GM12878 (cell line): ENCODE data around the gene COMMD7. TPM values are rescaled to one million over a fixed set of nuclear protein-coding genes. Genes with fewer than 3 reads are reported as not detected.
A peak's percentile ranks its signal among the peaks of the same experiment; 100 is the strongest.

Experiments
- ATF2 ChIP-seq: IDR thresholded peaks from 2 replicates; pipeline ENCODE4 v1.6.1; 2012; ENCODE audit warnings: low read length, inconsistent platforms
- BHLHE40 ChIP-seq, 2 experiments: fragments of 450-650 bp in 1 of 2; IDR thresholded peaks; 2 replicates each; pipeline ENCODE4 v1.6.1; 2011 to 2017; ENCODE audit warnings: low read depth in 2 of 2, borderline replicate concordance in 1 of 2, improper control_type of control experiment in 1 of 2, low read length in 1 of 2, mild to moderate bottlenecking in 1 of 2
- CBX5 ChIP-seq: sonication (generic); IDR thresholded peaks from 2 replicates; pipeline ENCODE4 v1.6.1; 2016; ENCODE audit warnings: low read depth, moderate library complexity, mild to moderate bottlenecking, inconsistent platforms
- CHD1 ChIP-seq: IDR thresholded peaks from 2 replicates; pipeline ENCODE4 v1.6.1; 2012; ENCODE audit warnings: low read depth, low read length, improper control_type of control experiment
- ESRRA ChIP-seq: IDR thresholded peaks from 2 replicates; pipeline ENCODE4 v1.6.1; 2012; ENCODE audit warnings: mild to moderate bottlenecking, low read length, improper control_type of control experiment
- GABPA ChIP-seq: IDR thresholded peaks from 2 replicates; pipeline ENCODE4 v1.6.1; 2014; ENCODE audit warnings: antibody characterized with exemption, low read depth, mild to moderate bottlenecking, inconsistent platforms
- GATAD2B ChIP-seq: fragments of 450-650 bp; conservative IDR thresholded peaks from 2 replicates; pipeline ENCODE4 v1.6.1; 2017; ENCODE audit warnings: low read depth, mild to moderate bottlenecking, moderate library complexity
- HCFC1 ChIP-seq: fragments of 150-350 bp; IDR thresholded peaks from 2 replicates; pipeline ENCODE4 v1.6.1; 2014; ENCODE audit warnings: low read length
- IRF3 ChIP-seq: fragments of 450-650 bp; IDR thresholded peaks from 2 replicates; pipeline ENCODE4 v1.6.1; 2014; ENCODE audit warnings: mild to moderate bottlenecking
- IRF5 ChIP-seq: fragments of 450-650 bp; IDR thresholded peaks from 2 replicates; pipeline ENCODE4 v1.6.1; 2017; ENCODE audit warnings: borderline replicate concordance
- JUNB ChIP-seq: IDR thresholded peaks from 2 replicates; pipeline ENCODE4 v1.6.1; 2016; ENCODE audit warnings: antibody characterized with exemption, mild to moderate bottlenecking
- KAT2A ChIP-seq: conservative IDR thresholded peaks from 2 replicates; pipeline ENCODE4 v1.6.1; 2011; ENCODE audit warnings: low read depth, low read length; ENCODE audit not compliant: control insufficient read depth
- LARP7 ChIP-seq: fragments of 450-650 bp; IDR thresholded peaks from 2 replicates; pipeline ENCODE4 v1.6.1; 2017; ENCODE audit warnings: mild to moderate bottlenecking
- MYB ChIP-seq: fragments of 150-350 bp; IDR thresholded peaks from 2 replicates; pipeline ENCODE4 v1.6.1; 2014; ENCODE audit warnings: mild to moderate bottlenecking, low read depth, low read length, borderline replicate concordance
- NFYA ChIP-seq: IDR thresholded peaks from 2 replicates; pipeline ENCODE4 v1.6.1; 2011; ENCODE audit warnings: low read depth, mild to moderate bottlenecking, low read length, improper control_type of control experiment, borderline replicate concordance
- NR2C1 ChIP-seq: fragments of 450-650 bp; IDR thresholded peaks from 2 replicates; pipeline ENCODE4 v1.6.1; 2017; ENCODE audit warnings: antibody characterized with exemption, mild to moderate bottlenecking, moderate library complexity
- PAX8 ChIP-seq: fragments of 450-650 bp; IDR thresholded peaks from 2 replicates; pipeline ENCODE4 v1.6.1; 2017; ENCODE audit warnings: mild to moderate bottlenecking, moderate library complexity
- PML ChIP-seq: IDR thresholded peaks from 2 replicates; pipeline ENCODE4 v1.6.1; 2012; ENCODE audit warnings: low read length, inconsistent platforms
- POLR2AphosphoS5 ChIP-seq: IDR thresholded peaks from 2 replicates; pipeline ENCODE4 v1.6.1; 2011; ENCODE audit warnings: mild to moderate bottlenecking, low read length, inconsistent platforms
- RCOR1 ChIP-seq: conservative IDR thresholded peaks from 2 replicates; pipeline ENCODE4 v1.6.1; 2012; ENCODE audit warnings: low read depth, low read length, improper control_type of control experiment
- RELA ChIP-seq: fragments of 450-650 bp; IDR thresholded peaks from 2 replicates; pipeline ENCODE4 v1.8.0; 2014; ENCODE audit warnings: borderline replicate concordance; ENCODE audit not compliant: partially characterized antibody
- SMAD1 ChIP-seq: fragments of 450-650 bp; IDR thresholded peaks from 2 replicates; pipeline ENCODE4 v1.6.1; 2018; ENCODE audit warnings: mild to moderate bottlenecking, low read depth; ENCODE audit not compliant: partially characterized antibody
- SMAD5 ChIP-seq: IDR thresholded peaks from 2 replicates; pipeline ENCODE4 v1.6.1; 2016; ENCODE audit warnings: antibody characterized with exemption, low read depth
- SP1 ChIP-seq: IDR thresholded peaks from one replicate; pipeline ENCODE4 v1.6.1; 2011; ENCODE audit warnings: low read depth, low read length
- STAT3 ChIP-seq: IDR thresholded peaks from 2 replicates; pipeline ENCODE4 v1.6.1; 2011; ENCODE audit warnings: low read depth, low read length, improper control_type of control experiment
- SUZ12 ChIP-seq: fragments of 200-600 bp; sonication (generic); IDR thresholded peaks from one replicate; pipeline ENCODE4 v1.6.1; 2018; ENCODE audit warnings: antibody characterized with exemption, mild to moderate bottlenecking; ENCODE audit not compliant: unreplicated experiment
- TCF12 ChIP-seq: IDR thresholded peaks from 2 replicates; pipeline ENCODE4 v1.6.1; 2011; ENCODE audit warnings: low read depth, mild to moderate bottlenecking, low read length
- TCF7 ChIP-seq: IDR thresholded peaks from 2 replicates; pipeline ENCODE4 v1.6.1; 2014; ENCODE audit warnings: antibody characterized with exemption, borderline replicate concordance
- ZNF384 ChIP-seq: IDR thresholded peaks from 2 replicates; pipeline ENCODE4 v1.6.1; 2012; ENCODE audit warnings: low read depth, mild to moderate bottlenecking, low read length, improper control_type of control experiment, borderline replicate concordance
- polyA plus RNA-seq, 11 experiments: library from polyadenylated mRNA; depleted of rRNA in 4 of 11; unstranded in 6 of 11; stranded (reverse) in 5 of 11; fragments of >200 nt; fragmentation: Nextera tagmentation in 4 of 11; fragmentation: Illumina TruSeq in 1 of 11; extraction: Ambion mirVana in 4 of 11; extraction: Trizol in 1 of 11; gene quantifications; 1 replicate in 1 of 11; 2 replicates in 10 of 11; pipeline versions ENCODE4 v1.2.1 to v1.2.3, GENCODE V29; 2011 to 2016; ENCODE audit warnings: inconsistent platforms in 2 of 11, missing spikeins in 2 of 11, low read depth in 1 of 11
- total RNA-seq, 4 experiments: library from RNA; depleted of rRNA in 3 of 4; stranded (reverse); fragments of >200 nt in 3 of 4; fragmentation: Illumina TruSeq in 1 of 4; extraction: Trizol in 1 of 4; gene quantifications; 2 replicates each; pipeline versions ENCODE4 v1.2.1 to v1.2.3, GENCODE V29; 2013 to 2021
- TF ChIP-seq, protein P1 (sequence below): fragments of 450-650 bp; IDR thresholded peaks from 2 replicates; pipeline ENCODE4 v1.6.1; 2017; ENCODE audit warnings: mild to moderate bottlenecking, low read depth, inconsistent platforms; ENCODE audit not compliant: poor library complexity, severe bottlenecking

The COMMD7 gene
- total and polyA plus RNA-seq, 10 of the 15 experiments (the other 5 are each of a cell fraction or from before 2014, with no cell fraction given): 9.1 to 61.0 (median 27.7) TPM

GRCh38 chr20:32792316-32792715, 49.0 kb upstream of the COMMD7 start (continued):
- no peak for TF ChIP-seq IRF3
- no peak for TF ChIP-seq STAT3
- TF ChIP-seq PML: no peak
- no peak for TF ChIP-seq PAX8
- peak; percentile 29 to 35; a peak in 2 of 4 replicates for TF ChIP-seq BHLHE40 (IDR thresholded peaks at IDR 0.05; ENCODE audit: borderline replicate concordance in 1 of 2, low read depth in 2 of 2, low read length in 1 of 2)
- TF ChIP-seq RELA: peak; percentile 32
- no peak for TF ChIP-seq ATF2
- TF ChIP-seq TCF12: peak; percentile 90
- TF ChIP-seq SMAD1: no peak
- peak; percentile 63 for TF ChIP-seq SP1
- no peak for TF ChIP-seq NFYA
- no peak for TF ChIP-seq IRF5
- no peak for TF ChIP-seq RCOR1
- no peak for TF ChIP-seq ZNF384
- TF ChIP-seq CHD1: no peak
- TF ChIP-seq GATAD2B: no peak
- no peak for TF ChIP-seq HCFC1
- no peak for TF ChIP-seq GABPA
- TF ChIP-seq CBX5: no peak
- no peak for TF ChIP-seq LARP7
- TF ChIP-seq JUNB: no peak; the same call in 1 of the 2 replicates
- no peak for TF ChIP-seq POLR2AphosphoS5
- TF ChIP-seq MYB: no peak
- TF ChIP-seq SUZ12: no peak
- TF ChIP-seq KAT2A: no peak
- no peak for TF ChIP-seq ESRRA
- TF ChIP-seq, protein P1, sequence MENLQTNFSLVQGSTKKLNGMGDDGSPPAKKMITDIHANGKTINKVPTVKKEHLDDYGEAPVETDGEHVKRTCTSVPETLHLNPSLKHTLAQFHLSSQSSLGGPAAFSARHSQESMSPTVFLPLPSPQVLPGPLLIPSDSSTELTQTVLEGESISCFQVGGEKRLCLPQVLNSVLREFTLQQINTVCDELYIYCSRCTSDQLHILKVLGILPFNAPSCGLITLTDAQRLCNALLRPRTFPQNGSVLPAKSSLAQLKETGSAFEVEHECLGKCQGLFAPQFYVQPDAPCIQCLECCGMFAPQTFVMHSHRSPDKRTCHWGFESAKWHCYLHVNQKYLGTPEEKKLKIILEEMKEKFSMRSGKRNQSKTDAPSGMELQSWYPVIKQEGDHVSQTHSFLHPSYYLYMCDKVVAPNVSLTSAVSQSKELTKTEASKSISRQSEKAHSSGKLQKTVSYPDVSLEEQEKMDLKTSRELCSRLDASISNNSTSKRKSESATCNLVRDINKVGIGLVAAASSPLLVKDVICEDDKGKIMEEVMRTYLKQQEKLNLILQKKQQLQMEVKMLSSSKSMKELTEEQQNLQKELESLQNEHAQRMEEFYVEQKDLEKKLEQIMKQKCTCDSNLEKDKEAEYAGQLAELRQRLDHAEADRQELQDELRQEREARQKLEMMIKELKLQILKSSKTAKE: peak; percentile 36
- TF ChIP-seq SMAD5: no peak
- no peak for TF ChIP-seq TCF7
- no peak for TF ChIP-seq NR2C1
